GM19397 (cell line): ENCODE results near the gene PRPS1.
"Not testable (repeated sequence)": the region's sequence is repeated elsewhere in the genome, so short reads cannot be mapped to it uniquely, and the experiment has no call there.

Experiments
- ATAC-seq: cut with Tn5 transposase; IDR thresholded peaks from one replicate; pipeline ENCODE4 v1.9.1; 2021; ENCODE audit warnings: mild to moderate bottlenecking, moderate library complexity; ENCODE audit not compliant: unreplicated experiment

The PRPS1 gene

DNA sequence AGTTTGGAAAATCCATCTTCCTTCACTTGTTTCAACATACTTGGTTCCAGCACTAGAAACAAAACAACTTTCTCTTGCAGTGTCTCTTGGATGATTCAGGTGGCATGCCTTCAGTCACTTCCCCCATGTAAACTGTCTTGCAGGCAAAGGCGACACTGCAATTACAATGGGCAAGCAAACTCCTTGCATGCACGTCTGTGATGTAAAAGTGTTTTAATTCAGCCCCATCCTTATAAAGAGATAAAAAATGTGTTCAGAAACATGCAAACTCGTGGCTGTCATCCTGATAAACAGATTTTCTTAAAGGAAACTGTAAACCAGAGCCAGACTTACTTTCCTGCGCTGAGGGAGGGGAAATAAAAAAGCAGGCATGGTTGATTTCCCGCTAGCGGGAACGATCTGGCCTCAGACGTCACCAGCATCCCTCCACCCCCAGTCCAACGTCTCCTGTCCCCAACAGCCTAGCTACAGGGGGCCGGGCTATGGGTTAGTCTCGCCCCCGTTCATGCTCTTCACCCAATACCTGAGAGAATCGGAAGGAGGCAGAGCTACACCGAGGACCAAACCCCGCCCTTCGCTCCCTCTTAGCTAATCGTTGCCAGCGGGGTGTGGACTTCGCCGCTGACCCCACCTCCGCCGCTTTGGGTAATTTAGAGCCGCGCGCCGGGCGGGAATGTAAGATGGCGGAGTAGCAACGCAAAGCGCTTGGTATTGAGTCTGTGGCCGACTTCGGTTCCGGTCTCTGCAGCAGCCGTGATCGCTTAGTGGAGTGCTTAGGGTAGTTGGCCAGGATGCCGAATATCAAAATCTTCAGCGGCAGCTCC lies at the start of gene PRPS1:
Gene PRPS1 (plus strand): TSS at position 673 of the 824 bp plus-strand sequence. CDS start 119 bp downstream, at position 792.
- ATAC-seq: peak; percentile 100

DNA sequence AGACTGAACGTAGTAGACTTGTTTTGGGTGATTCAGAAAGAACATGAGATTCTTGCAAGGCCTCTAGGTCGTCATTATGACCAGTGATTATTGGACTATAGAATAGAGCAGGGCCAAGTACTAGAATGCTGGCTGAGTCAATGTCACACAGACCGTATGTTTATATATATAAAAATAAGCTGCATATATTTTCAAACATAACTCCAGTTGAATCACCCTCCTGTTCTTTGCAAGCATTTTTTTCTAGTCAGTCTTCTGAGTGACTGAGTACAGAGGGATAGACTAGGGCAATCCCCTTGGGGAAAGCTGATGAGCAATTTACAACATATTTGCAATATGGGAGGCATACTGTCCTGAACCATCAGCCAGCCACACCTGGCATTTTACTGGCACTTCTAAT lies 48.4 kb upstream of the PRPS1 start:
- no peak for ATAC-seq

DNA sequence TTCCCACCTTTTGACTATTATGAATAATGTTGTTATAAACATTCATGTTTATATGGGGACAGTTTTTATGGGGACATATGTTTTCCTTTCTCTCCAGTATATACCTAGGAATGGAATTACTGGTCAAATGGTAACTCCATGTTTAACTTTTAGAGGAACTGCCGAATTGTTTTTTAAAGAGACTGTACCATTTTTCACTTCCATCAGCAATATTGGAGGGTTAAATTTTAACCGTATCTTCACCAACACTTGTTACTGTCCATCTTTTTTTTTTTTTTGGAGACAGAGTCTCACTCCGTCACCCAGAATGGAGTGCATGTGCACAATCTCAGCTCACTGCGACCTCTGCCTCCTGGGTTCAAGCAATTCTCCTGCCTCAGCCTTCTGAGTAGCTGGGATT lies 46.4 kb upstream of the PRPS1 start:
- ATAC-seq: no peak

DNA sequence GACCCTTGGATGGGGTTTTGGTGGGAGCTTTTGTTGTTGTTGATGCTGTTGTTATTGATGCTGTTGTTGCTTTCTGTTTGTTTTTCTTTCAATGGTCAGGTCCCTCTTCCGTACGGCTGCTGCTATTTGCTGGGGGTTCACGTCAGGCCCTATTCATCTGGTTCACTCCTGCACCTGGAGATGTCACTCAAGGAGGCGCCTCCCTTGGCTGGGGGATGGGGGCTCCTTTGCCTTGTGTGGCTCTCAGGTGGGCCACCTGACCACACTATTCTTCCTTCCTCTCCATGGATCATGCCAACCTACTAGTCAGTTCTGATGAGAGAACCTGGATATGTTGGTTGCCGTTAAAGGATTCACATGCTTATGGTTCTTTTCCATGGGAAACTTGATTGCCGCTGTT lies 39.1 kb upstream of the PRPS1 start:
- ATAC-seq: no peak

DNA sequence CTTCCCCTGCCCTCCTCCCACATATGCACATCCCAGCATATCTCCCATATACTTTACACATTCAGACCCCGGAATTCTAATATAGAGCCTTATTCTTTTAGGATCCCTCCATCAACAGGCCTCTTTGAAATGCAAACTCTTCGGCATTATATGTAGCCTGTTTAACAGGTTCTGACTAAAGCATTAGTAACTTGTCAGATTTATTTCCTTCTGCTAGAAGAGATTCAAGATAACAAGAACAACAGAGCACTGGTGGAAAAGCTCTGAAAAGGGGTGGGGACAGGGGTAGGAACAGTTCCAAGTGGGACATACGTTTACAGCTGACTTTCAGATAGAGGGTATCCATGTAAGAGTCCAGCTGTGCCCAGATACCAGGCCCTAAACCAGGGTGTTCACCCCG lies 31.7 kb upstream of the PRPS1 start:
- ATAC-seq: no peak

DNA sequence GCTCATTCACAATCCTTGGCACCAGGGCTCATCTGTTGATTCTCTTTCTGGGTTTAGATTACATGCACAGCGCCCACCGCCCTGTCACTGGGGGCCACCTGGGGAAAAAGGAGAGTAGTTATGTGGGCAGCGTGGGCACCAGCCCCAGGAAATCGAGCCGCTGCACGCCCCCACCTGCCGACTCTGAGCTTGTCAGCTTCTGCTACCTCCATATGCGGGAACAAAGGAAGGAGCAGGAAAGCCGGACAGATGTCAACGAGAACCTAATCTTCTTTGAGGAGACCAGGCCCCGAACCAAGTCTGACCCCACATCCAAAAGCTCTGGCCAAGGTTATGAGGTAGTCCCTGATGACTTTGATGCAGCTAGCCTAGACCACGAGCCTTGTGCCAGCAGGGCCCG lies 31.0 kb upstream of the PRPS1 start:
- no peak for ATAC-seq

DNA sequence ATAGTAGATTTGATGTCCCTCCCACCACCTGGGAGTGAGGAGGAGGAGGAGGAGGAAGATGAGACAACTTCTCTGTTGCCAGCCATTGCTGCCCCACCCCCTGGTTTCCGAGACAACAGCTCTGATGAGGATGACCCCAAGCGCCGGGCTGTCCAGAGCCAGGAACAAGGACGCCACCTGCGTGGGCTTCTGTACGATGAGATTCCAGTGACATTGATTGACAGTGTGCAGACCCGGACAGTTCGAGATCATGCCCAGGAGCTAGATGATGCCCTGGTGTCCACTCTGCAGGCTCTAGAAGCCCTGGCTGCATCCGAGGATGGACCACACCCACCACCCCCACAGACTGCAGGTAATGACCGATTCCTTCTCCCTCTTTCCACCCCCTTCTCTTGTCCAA lies 30.5 kb upstream of the PRPS1 start:
- ATAC-seq: no peak

DNA sequence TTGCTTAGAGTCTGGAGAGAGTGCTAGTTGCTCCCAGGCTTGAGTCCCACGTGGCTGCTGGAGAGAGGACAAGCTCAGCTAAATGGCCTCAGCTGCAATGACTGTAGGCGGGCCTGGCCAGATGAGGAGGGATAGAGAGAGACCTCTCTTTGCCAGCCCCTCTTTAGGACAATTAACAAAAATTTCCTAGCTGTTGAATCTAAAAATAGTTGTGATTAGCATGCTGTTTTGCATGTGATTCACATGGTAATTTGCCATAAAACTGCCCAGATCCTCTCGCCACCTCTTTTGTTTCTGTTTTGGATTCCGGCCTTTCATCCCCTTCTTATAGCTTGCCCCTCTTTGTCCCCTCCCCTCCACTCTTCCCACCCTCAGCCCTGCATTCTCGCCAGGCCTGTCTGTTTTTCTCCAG lies 28.9 kb upstream of the PRPS1 start:
- no peak for ATAC-seq

DNA sequence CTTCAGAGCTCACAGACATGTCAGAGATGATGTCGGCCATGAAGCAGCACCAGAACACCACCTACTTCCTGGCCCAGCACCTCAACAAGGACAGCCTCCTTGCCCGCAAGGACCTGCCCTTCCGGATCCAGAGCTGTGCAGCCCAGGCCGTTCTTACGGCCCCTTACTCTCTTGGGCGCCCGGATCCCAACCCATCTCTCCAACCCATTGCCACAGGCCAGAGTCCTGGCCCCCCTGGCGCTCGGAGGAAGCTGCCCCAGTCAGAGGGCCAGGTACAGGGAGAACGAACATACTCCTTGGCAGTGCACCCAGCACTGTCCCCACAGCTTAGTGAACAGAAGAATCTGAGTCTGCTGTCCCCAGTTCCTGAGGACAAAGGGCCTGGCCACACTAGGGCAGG lies 27.9 kb upstream of the PRPS1 start:
- ATAC-seq: no peak

DNA sequence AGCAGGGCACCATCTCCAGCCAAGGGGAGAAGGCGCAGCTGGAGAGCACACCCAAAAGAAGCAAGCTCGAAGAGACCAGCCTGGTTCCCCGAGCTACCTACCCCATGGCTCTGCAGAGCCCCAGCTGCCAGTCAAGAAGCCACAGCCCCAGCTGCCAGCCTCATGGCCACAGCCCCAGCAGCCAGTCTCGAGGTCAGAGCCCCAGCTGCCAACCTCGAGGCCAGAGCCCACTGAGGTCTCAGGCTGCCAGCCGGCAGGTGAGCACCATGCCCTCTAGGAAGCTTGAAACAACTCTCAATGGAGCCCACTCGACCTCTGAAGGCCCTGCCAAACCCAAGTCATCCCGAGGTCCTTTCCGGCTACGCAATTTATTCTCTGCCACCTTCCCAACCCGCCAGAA lies 27.0 kb upstream of the PRPS1 start:
- no peak for ATAC-seq

DNA sequence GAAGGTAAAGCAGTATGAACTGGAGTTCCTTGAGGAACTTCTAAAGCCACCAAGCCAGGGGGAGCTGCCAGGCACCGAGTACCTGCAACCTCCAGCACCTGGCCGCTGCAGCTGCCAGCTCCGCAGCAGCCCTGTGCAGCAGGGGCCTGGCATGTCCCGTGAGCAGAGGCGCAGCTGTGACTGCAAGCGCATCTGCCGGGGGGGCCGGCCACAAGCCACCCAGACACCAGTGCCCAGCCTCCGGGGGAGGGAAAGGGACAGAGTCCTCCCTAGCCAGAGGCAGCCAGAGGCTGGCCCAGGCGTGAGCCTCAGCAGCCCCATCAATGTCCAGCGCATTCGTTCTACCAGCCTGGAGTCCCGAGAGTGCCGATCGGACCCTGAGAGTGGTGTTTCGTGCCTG lies 26.6 kb upstream of the PRPS1 start:
- no peak for ATAC-seq

DNA sequence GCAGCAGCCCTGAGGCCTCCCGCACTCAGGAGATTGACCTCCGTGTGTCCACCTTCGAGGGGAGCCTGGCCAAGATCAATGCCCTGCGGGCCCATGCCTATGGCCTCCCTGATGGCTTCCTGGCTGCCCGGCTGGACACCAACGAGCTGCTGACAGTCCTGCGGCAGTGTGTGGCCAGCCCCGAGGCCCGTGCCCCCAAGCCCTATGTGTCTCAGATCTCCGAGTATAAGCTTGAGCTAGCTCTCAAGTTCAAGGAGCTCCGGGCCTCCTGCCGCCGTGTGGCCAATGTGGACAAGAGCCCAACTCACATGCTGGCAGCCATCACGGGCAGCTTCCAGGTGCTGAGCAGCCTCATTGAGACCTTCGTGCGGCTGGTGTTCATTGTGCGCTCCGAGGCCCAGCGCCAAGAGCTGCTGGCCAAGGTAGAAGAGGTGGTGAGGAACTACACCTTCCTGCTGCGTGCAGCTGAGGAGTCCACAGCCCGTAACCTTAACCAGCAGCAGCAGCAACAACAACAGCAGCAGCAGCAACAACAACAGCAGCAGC lies 25.5 kb upstream of the PRPS1 start:
- ATAC-seq: no peak

DNA sequence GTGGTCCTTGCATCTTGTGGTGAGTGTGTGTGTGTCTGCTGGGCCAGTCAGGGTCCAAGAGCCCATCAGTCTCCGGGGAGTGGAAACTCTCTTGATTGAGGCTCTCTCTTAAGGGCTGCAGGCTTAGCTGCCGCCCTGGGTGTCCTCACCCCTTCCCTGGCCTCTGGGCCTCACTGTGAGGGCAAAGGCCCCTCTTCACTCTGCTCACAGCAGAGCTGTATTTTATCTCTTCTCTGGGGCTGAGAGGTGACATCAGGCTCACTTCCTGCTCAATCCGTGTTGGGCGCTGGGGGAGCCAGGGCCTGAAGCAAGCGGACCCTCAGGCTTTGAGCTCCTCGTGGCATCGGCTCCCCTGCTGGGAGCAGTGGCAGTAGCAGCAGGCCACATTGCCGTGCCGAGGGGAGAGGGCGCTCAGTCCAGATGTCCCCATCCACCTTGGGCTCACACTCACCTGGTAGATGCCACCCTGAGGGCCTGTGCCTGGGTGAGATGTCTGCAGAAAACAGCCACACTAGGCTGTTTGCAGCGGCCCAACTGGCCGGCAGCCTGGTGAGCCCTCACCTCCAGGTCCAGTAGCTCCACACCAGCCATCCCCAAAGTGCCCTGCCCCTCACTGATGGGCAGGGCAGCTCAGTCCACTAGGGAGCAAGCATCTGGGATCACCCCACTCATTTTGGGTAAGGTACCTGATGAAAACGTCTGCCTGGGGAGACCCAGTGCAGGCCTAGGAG lies 24.7 kb upstream of the PRPS1 start:
- ATAC-seq: no peak

DNA sequence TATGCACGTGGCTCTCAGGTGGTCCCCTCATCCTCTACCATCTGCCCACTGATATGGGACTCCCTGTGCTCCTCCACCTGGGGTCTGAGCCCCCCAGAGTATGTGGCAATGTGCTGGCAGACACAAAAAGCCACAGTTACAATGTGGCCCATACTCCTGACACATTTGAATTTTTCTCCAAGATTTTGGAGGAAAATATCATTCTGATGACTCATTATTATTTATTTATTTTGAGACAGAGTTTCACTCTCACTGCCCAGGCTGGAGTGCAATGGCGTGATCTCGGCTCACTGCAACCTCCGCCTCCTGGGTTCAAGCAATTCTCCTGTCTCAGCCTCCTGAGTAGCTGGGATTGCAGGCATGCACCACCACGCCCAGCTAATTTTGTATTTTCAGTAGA lies 19.2 kb upstream of the PRPS1 start:
- ATAC-seq: not testable (repeated sequence)

DNA sequence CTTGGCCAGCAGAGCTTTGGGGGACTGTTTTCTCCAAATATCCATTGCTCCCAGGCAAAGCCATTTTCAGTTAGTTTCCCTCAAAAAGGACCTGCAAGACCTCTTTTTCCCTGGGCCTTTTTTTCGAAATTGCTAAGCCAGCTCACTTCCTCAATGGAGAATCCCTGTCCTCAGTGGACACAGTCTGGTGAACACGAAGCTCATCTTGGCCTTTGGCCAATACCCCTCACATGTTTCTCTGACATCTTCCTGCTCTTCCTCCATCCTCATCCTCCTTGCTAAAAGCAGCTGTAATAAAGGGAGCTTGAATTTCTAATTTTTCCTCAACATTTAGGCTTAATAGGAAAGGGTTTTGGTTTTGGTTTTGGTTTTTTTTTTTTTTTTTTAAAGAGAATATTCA lies 17.6 kb upstream of the PRPS1 start:
- ATAC-seq: no peak

DNA sequence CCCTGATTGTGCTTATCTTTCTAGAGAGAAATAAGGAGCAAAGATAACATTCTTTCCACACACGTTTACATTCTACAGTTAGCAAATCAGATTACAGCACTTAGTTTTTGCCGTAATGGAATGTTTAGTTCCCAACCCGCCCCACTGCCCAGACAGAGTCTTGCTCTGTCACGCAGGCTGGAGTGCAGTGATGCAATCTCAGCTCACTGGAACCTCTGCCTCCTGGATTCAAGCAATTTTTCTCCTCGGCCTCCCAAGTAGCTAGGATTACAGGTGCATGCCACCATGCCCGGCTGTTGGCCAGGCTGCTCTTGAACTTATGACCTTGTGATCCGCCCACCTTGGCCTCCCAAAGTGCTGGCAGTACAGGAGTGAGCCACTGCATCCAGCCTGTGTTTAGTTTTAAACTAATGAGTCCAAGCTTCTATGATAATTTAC lies 8.4 kb upstream of the PRPS1 start:
- no peak for ATAC-seq

DNA sequence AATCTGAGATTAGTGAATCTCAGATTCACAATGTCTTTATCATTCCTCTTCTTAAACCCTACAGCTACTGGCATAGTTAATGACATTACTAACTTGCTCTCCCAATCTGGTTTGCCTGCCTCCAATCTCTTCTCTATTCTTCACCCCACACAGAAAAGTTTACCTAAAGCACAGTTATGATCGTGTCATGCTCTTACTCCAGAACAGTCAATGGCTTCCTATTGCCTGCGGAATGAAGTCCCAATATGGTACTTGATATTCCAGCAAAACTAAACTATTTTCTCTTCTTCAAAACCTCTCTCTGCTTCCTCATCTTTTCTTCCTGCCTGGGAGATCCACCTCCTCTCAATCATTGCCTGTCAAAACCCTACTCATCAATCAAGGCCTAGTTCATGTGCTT lies 3.4 kb upstream of the PRPS1 start:
- no peak for ATAC-seq

DNA sequence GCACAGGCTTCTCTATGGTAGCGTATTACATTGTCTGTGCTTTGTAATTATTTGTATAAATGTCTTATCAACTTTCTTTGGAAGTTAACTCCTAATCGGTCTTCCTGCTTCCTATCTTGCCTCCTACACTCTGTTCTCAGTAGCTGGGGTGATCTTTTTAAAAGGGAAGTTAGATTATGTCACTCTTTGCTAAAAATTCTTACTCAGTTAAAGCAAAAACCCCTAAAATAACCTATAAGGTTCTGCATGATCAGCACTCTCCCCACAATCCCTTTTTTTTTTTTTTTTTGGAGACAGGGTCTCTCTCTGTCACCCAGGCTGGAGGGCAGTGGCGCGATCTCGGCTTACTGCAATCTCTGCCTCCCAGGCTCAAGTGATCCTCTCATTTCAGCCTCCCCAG lies 2.6 kb upstream of the PRPS1 start:
- ATAC-seq: no peak

DNA sequence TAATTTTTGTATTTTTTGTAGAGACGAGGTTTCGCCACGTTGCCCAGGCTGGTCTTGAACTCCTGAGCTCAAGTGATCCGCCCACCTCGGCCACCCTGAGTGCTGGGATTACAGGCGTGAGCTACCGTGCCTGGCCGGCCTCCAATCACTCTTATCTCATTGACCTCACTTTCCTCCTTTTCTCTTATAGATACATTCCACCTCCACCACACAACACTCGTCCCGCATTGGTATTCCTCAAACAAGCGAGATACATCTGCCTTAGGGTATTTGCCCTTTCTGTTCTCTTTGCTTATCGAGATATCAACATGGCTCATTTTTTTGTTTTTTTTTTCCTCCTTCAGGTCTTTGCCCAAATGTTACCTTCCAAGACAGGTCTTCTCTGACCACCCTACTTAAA lies 1.8 kb upstream of the PRPS1 start:
- no peak for ATAC-seq

DNA sequence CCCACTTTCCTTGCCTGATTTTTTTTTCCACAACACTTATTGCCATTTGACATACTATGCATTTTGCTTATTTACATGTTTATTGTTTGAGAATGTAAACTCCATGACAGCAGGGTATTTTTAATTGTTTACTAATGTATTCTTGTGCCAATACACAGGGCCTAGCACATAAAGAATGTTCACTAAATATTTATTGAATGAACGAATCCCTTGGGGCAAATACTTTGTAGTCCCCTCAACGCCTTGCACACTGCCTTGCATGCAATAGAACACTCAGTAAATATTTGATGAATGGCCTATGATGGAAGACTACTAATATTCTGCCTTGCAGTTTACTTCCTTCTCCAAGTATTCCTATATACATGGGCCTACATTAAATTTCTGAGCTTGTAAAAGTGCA lies 1.4 kb upstream of the PRPS1 start:
- no peak for ATAC-seq

DNA sequence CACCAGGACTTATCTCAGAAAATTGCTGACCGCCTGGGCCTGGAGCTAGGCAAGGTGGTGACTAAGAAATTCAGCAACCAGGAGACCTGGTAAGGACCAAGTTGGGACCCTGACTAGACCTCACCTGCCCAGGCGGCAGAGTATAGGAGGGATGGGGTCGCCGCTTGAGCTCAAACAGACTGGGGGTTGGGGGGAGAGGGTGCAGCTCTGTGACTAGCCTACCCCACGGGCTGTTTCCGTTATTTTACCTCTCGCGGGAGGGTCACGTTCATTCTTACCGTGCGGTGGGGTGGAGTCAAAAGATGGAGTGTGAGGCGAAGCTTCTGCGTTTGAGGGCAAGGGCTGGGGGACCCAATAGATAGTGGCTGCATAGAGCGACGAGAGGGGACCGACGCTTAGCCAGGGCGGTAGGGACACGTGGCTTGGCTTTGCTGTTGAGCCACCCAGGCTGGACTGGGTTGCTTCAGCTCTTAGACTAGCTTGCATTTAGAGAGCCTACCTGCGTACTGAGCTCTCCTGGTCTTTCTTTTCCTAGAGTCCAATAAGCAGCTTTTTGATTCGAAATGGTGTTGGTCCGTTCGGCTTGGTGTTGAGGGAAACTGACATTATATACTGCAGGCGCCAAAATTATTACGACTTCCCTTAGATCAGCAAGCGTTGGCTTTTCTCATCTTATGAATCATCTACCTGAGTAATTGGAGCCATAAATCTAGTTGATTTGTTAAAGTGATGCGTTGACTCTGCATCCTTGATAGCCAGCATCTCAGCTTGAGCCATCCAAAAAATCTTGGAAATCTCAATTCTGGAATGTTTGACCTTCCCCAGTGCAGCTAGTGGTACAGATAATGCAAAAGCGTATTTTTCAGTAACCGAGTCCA lies 591 bp downstream of the PRPS1 start:
- ATAC-seq: peak; percentile 35
